LNCAP (cell line): ENCODE results near the gene RBPMS2.

ENCODE experiments used
- TF ChIP-seq, protein P1 (sequence below): fragments of 450-650 bp; IDR thresholded peaks from 2 replicates; pipeline ENCODE4 v1.5.1; 2017; ENCODE audit warnings: mild to moderate bottlenecking

The RBPMS2 gene

DNA sequence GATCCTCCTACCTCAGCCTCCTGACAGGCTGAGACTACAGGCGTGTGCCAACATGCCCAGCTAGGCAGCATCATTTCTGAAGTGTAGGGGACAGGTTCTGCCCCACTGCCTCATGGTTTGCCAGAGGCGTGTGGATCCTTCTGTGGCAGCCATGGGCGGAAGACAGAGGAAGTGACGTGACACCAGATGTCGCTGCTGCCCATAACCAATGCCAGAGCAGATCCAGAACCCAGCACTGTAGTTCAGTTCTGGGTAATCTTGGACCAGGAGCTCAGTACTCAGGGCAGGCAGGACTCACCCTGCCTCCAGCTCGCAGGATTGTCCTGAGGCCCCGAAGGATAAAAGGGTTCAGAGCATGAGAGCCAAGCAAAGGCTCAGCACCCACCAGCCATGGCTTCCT, 8.2 kb downstream of the RBPMS2 start:
- TF ChIP-seq, protein P1, sequence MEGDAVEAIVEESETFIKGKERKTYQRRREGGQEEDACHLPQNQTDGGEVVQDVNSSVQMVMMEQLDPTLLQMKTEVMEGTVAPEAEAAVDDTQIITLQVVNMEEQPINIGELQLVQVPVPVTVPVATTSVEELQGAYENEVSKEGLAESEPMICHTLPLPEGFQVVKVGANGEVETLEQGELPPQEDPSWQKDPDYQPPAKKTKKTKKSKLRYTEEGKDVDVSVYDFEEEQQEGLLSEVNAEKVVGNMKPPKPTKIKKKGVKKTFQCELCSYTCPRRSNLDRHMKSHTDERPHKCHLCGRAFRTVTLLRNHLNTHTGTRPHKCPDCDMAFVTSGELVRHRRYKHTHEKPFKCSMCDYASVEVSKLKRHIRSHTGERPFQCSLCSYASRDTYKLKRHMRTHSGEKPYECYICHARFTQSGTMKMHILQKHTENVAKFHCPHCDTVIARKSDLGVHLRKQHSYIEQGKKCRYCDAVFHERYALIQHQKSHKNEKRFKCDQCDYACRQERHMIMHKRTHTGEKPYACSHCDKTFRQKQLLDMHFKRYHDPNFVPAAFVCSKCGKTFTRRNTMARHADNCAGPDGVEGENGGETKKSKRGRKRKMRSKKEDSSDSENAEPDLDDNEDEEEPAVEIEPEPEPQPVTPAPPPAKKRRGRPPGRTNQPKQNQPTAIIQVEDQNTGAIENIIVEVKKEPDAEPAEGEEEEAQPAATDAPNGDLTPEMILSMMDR = no peak

DNA sequence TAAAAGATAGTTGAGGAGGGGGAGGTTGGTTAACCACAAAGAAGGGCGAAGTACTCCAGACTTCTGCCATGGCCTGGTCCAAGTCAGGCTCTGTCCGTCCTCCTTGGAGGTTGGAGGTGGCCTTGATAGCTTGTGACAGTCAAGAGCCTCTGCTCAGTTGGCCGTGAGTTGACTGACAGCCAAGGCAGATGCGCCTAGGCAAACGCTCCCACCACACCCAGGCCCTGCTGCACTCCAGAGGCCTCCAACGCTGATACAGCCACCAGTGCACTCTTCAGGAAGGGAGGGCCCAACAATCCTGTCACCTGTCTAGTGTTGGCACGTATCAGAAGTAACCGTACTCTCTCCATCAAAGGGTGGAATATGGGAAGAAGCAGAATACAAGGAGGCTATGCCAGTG, 9.3 kb downstream of the RBPMS2 start:
- TF ChIP-seq, protein P1 = no peak

DNA sequence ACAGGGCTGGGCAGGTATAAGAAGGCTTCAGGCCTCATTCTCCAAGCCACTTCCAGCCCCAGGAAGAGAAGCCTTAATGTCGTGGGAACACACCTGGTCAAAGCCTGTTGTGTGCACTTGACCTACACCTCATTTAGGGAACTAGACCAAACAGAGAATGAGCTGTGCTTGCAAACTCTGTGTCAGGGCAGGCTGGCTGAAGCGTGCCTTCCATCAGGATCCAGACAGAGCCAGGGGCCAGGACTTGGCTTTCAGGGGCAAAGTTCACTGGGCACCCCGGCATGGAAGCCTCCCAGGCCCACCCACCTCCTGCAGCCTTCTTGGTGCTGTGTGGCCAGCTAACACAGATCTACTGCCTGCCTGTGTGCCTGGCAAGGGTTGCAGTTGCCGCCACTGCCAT, 11.5 kb downstream of the RBPMS2 start:
- TF ChIP-seq, protein P1 = no peak

DNA sequence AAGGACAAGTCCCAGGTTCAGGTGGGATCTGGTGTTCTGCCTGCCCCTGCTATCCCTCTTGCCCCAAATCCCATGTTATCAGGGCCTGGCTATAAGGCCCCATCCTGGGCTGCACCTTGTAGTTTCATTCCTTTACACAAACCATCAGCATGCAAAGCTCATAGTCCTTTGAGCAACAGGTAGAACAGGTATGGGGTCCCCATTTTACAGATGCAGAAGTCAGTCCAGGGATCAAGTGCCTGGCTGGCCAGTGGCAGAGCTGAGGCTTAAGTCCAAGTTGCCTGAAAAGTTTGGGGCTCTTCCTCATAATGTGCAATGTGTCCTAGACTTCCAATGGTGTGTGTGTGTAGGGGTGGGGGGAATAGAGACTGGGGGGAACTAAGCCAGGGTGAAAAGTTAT, 11.9 kb downstream of the RBPMS2 start:
- TF ChIP-seq, protein P1 = no peak

DNA sequence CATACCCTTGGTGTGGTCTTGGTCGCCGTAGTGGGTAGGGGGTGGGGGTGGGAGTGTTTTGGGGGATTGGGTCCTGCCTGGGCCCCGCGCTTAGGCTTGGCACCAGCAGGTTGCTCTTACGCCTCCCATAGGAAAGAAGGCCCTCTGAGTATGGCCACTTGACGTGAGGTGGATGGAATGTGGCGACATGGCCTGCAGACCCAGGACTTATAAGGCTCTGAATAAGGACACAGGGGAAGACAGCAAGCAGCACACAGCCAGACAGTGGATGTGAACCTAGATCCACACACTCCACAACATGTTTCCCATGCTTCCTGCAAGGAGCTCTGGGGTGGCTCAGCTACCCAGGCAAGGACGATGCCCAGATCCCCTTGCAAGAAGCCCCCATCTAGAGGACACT, 12.4 kb downstream of the RBPMS2 start:
- TF ChIP-seq, protein P1 = no peak

DNA sequence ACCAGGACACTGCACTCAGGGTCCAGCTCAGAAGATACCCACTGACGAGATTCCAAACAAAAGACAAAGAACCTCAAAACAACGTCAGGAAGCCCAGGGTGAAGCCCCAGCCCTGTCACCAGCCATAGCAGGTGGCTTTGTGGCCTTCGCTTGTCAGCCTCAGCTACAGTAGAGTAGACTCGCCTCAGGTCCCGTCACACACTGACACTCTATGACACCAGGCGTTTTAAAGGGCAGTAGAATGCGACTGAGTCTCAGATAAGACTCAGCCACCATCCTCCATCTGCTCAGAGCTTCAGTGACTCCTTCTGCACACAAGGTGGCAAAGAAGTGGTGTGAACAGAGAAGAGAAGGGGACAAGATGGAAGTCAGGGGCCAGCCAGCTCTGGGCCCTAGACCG, 12.8 kb downstream of the RBPMS2 start:
- TF ChIP-seq, protein P1 = no peak

DNA sequence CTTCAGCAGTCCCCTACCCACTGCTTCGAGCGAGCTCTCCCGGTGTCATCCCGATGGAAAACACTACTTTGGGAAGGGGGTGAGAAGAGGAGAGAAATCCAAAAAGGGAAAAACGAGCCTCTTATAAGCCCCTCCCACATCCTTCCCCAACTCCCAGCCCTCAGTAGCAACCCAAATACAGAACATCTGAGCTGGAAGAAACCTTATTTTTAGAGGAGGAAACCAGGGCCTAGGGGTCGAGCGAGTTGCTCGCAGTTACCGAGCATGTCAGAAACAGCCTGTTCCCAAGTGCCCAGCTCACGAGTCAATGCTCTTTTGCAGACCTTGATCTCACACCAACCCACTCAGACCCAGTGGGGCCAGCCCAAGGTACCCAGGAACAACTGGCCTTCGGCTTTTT, 14.2 kb downstream of the RBPMS2 start:
- TF ChIP-seq, protein P1 = no peak

DNA sequence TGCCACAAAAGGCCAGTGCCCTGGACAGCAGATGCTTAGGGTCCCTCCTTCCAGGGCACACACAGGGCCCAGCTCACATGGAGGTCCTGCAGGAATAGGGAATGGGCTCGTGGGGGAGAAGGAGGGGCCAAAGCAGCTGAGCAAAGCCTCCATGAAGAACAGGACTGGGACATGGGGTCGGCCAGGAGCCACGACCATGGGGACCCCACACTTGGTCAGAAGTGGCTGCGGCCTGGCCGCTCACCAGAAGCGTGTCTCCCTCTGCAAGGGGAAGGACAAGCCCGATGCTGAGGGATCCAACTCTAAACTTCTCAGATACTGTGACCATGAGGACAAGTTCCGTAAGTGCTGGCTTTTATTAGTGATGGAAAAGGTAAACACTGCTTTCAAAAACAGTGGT, 15.3 kb downstream of the RBPMS2 start:
- TF ChIP-seq, protein P1 = no peak
